Measurements from ENCODE around the gene PDXK. TPM values are rescaled to one million over a fixed set of nuclear protein-coding genes. Genes with fewer than 3 reads are reported as not detected.

PDXK gene
- total and polyA plus RNA-seq, 2 of the 13 experiments (the other 11 are each of a cell fraction or from before 2014, with no cell fraction given): 114 to 184 TPM

- TF ChIP-seq SNAPC4 (CRISPR knock-in tag; IDR thresholded peaks at IDR 0.05): 0 out of 2 replicates have a peak, but pooled peaks have one; percentile 45
- TF ChIP-seq GATAD2A (CRISPR knock-in tag; IDR thresholded peaks at IDR 0.05): no peak
- 0 out of 2 replicates have a peak, but pooled peaks have one; percentile 10 for TF ChIP-seq SP4 (CRISPR knock-in tag; IDR thresholded peaks at IDR 0.05)
- TF ChIP-seq ZNF224 (CRISPR knock-in tag; IDR thresholded peaks at IDR 0.05): no peak
- TF ChIP-seq ZFP82 (CRISPR knock-in tag; IDR thresholded peaks at IDR 0.05; ENCODE audit: borderline replicate concordance): peak; percentile 52; the same call in 1 of the 2 replicates
- TF ChIP-seq ZNF547 (CRISPR knock-in tag; IDR thresholded peaks at IDR 0.05): no peak
- TF ChIP-seq RNF219 (CRISPR knock-in tag; IDR thresholded peaks at IDR 0.05): no peak
- peak; percentile 79; the same call in 1 of the 2 replicates for TF ChIP-seq SNAI1 (CRISPR knock-in tag; IDR thresholded peaks at IDR 0.05; ENCODE audit: borderline replicate concordance)
- TF ChIP-seq ZNF646 (CRISPR knock-in tag; IDR thresholded peaks at IDR 0.05): no peak
- TF ChIP-seq ZNF605 (CRISPR knock-in tag; IDR thresholded peaks at IDR 0.05): 0 out of 2 replicates have a peak, but pooled peaks have one; percentile 37
- TF ChIP-seq SOX6 (IDR thresholded peaks at IDR 0.05): no peak
- no peak for TF ChIP-seq SOX6 (CRISPR knock-in tag; IDR thresholded peaks at IDR 0.05)
Measured at GRCh38 chr21:43790010-43790524, 71.1 kb downstream of the PDXK start (continued).

Data from HepG2 (cell line).